ENCODE measurements around the gene RFX4.

Gene RFX4

GRCh38 chr12:106585105-106585520 is 2.3 kb downstream of the RFX4 start:
- no peak overlapping the region for H3K27ac ChIP-seq
- no peak for TF ChIP-seq ZFX (IDR thresholded peaks at IDR 0.05)
- no peak for TF ChIP-seq CTCF (conservative IDR thresholded peaks at IDR 0.05)

GRCh38 chr12:106585521-106586277 is 2.9 kb downstream of the RFX4 start:
- no peak overlapping the region for H3K27ac ChIP-seq
- TF ChIP-seq CTCF (conservative IDR thresholded peaks at IDR 0.05) (no peak), ZFX (IDR thresholded peaks at IDR 0.05) (no peak)

GRCh38 chr12:106586278-106586802 is 3.5 kb downstream of the RFX4 start:
- no peak overlapping the region for H3K27ac ChIP-seq
- TF ChIP-seq ZFX (IDR thresholded peaks at IDR 0.05) (no peak), CTCF (conservative IDR thresholded peaks at IDR 0.05) (no peak)

GRCh38 chr12:106586803-106587684 is 4.2 kb downstream of the RFX4 start:
- TF ChIP-seq ZFX (IDR thresholded peaks at IDR 0.05) (no peak), CTCF (conservative IDR thresholded peaks at IDR 0.05) (no peak)
- no peak overlapping the region for H3K27ac ChIP-seq

GRCh38 chr12:106588771-106589170 is 6.0 kb downstream of the RFX4 start:
- no peak for TF ChIP-seq ZFX (IDR thresholded peaks at IDR 0.05)
- no peak for TF ChIP-seq CTCF (conservative IDR thresholded peaks at IDR 0.05)
- no peak overlapping the region for H3K27ac ChIP-seq

GRCh38 chr12:106590601-106591000 is 7.8 kb downstream of the RFX4 start:
- TF ChIP-seq ZFX (IDR thresholded peaks at IDR 0.05) = no peak
- TF ChIP-seq CTCF (conservative IDR thresholded peaks at IDR 0.05) = no peak

GRCh38 chr12:106594447-106594846 is 11.6 kb downstream of the RFX4 start:
- TF ChIP-seq CTCF (conservative IDR thresholded peaks at IDR 0.05) (no peak), ZFX (IDR thresholded peaks at IDR 0.05) (no peak)

More at GRCh38 chr12:106590601-106591000, 7.8 kb downstream of the RFX4 start:
- H3K27ac ChIP-seq = no peak overlapping the region

More at GRCh38 chr12:106594447-106594846, 11.6 kb downstream of the RFX4 start:
- no peak overlapping the region for H3K27ac ChIP-seq

Measured in C4-2B (cell line).